H9 (cell line): ENCODE measurements around the gene POLK. TPM values are rescaled to one million over a fixed set of nuclear protein-coding genes. Genes with fewer than 3 reads are reported as not detected.

ENCODE experiments used
- DNase-seq: peaks from one replicate; pipeline ENCODE4 v3.0.0-alpha.2; 2017
- H2AFZ ChIP-seq: one replicate; pipeline ENCODE4 v1.6.1; 2013; ENCODE audit warnings: mild to moderate bottlenecking, low read length, control low read depth, moderate library complexity
- H2AK5ac ChIP-seq: 2 replicates; pipeline ENCODE4 v1.6.1; 2013; ENCODE audit warnings: low read length, control low read depth, mixed read lengths; ENCODE audit not compliant: insufficient read length
- H2BK120ac ChIP-seq: one replicate; pipeline ENCODE4 v1.6.1; 2013; ENCODE audit warnings: low read depth, mild to moderate bottlenecking, low read length, control low read depth, inconsistent platforms; ENCODE audit not compliant: poor library complexity, severe bottlenecking
- H2BK12ac ChIP-seq: 2 replicates; pipeline ENCODE4 v1.6.1; 2013; ENCODE audit warnings: low read length, control low read depth, mixed read lengths, low read depth; ENCODE audit not compliant: insufficient read length
- H2BK15ac ChIP-seq: 2 replicates; pipeline ENCODE4 v1.6.1; 2013; ENCODE audit warnings: low read depth, low read length, control low read depth
- H2BK20ac ChIP-seq: one replicate; pipeline ENCODE4 v1.6.1; 2013; ENCODE audit warnings: low read depth, mild to moderate bottlenecking, low read length, control low read depth, inconsistent platforms; ENCODE audit not compliant: poor library complexity, severe bottlenecking
- H2BK5ac ChIP-seq: 2 replicates; pipeline ENCODE4 v1.6.1; 2013; ENCODE audit warnings: low read length, control low read depth, mixed read lengths; ENCODE audit not compliant: insufficient read length
- H3K14ac ChIP-seq: 2 replicates; pipeline ENCODE4 v1.6.1; 2013; ENCODE audit warnings: low read length, control low read depth; ENCODE audit not compliant: insufficient read depth
- H3K18ac ChIP-seq: 2 replicates; pipeline ENCODE4 v1.6.1; 2013; ENCODE audit warnings: low read depth, mild to moderate bottlenecking, mixed read lengths, low read length, control low read depth; ENCODE audit not compliant: insufficient read length
- H3K23ac ChIP-seq: 2 replicates; pipeline ENCODE4 v1.6.1; 2013; ENCODE audit warnings: low read length, control low read depth, mixed read lengths, low read depth; ENCODE audit not compliant: insufficient read length
- H3K23me2 ChIP-seq: 2 replicates; pipeline ENCODE4 v1.6.1; 2013; ENCODE audit warnings: low read depth, mild to moderate bottlenecking, mixed read lengths, low read length, control low read depth; ENCODE audit not compliant: insufficient read length, poor library complexity, severe bottlenecking
- H3K27ac ChIP-seq: 2 replicates; pipeline ENCODE4 v1.5.1; 2013; ENCODE audit warnings: low read length, control low read depth, mixed read lengths, low read depth; ENCODE audit not compliant: insufficient read length
- H3K27me3 ChIP-seq: 2 replicates; pipeline ENCODE4 v1.6.1; 2013; ENCODE audit warnings: low read length, control low read depth, inconsistent platforms; ENCODE audit not compliant: insufficient read depth
- H3K4ac ChIP-seq: 2 replicates; pipeline ENCODE4 v1.6.1; 2013; ENCODE audit warnings: low read depth, mild to moderate bottlenecking, control low read depth, inconsistent platforms, low read length, moderate library complexity
- H3K4me1 ChIP-seq: 2 replicates; pipeline ENCODE4 v1.6.1; 2013; ENCODE audit warnings: low read length, control low read depth, inconsistent platforms; ENCODE audit not compliant: insufficient read depth
- H3K4me2 ChIP-seq: 2 replicates; pipeline ENCODE4 v1.6.1; 2013; ENCODE audit warnings: low read length, control low read depth, mixed read lengths; ENCODE audit not compliant: insufficient read length, insufficient read depth
- H3K56ac ChIP-seq: 2 replicates; pipeline ENCODE4 v1.6.1; 2013; ENCODE audit warnings: low read depth, mild to moderate bottlenecking, mixed read lengths, low read length, control low read depth; ENCODE audit not compliant: insufficient read length
- H3K79me1 ChIP-seq: 2 replicates; pipeline ENCODE4 v1.6.1; 2013; ENCODE audit warnings: low read depth, mild to moderate bottlenecking, moderate library complexity, low read length, control low read depth, inconsistent platforms; ENCODE audit not compliant: insufficient read depth, poor library complexity, severe bottlenecking
- H3K79me2 ChIP-seq: 2 replicates; pipeline ENCODE4 v1.6.1; 2013; ENCODE audit warnings: low read length, control low read depth, inconsistent platforms; ENCODE audit not compliant: insufficient read depth
- H3K9ac ChIP-seq: 2 replicates; pipeline ENCODE4 v1.6.1; 2013; ENCODE audit warnings: low read length, control low read depth, mixed read lengths; ENCODE audit not compliant: insufficient read length; ENCODE audit errors: extremely low read depth
- H3K9me3 ChIP-seq: one replicate; pipeline ENCODE4 v1.6.1; 2013; ENCODE audit warnings: low read depth, low read length, inconsistent platforms; ENCODE audit not compliant: control insufficient read depth
- H3T11ph ChIP-seq: one replicate; pipeline ENCODE4 v1.6.1; 2013; ENCODE audit warnings: mild to moderate bottlenecking, low read length, control low read depth, inconsistent platforms
- H4K20me1 ChIP-seq: one replicate; pipeline ENCODE4 v1.6.1; 2013; ENCODE audit not compliant: control insufficient read depth, insufficient read length, insufficient read depth
- H4K5ac ChIP-seq: 2 replicates; pipeline ENCODE4 v1.6.1; 2013; ENCODE audit warnings: low read depth, mild to moderate bottlenecking, mixed read lengths, low read length, control low read depth; ENCODE audit not compliant: insufficient read length
- H4K8ac ChIP-seq: replicated peaks from 2 replicates; pipeline ENCODE4 v1.6.1; 2013; ENCODE audit warnings: low read length, control low read depth, mixed read lengths, low read depth; ENCODE audit not compliant: insufficient read length
- H4K91ac ChIP-seq: 2 replicates; pipeline ENCODE4 v1.6.1; 2013; ENCODE audit warnings: low read depth, mild to moderate bottlenecking, moderate library complexity, mixed read lengths, low read length, control low read depth; ENCODE audit not compliant: insufficient read length
- H3K27ac Mint-ChIP-seq, 3 experiments: 2 replicates in 2 of 3; 3 replicates in 1 of 3; pipeline ENCODE4 v1.8.0; 2020 to 2021; ENCODE audit warnings: mixed read lengths in 3 of 3, mild to moderate bottlenecking in 1 of 3, moderate library complexity in 1 of 3
- H3K27me3 Mint-ChIP-seq: 2 replicates; pipeline ENCODE4 v1.8.0; 2021; ENCODE audit warnings: low read depth, mild to moderate bottlenecking, moderate library complexity, mixed read lengths
- H3K36me3 Mint-ChIP-seq, 3 experiments: 2 replicates in 2 of 3; 3 replicates in 1 of 3; pipeline ENCODE4 v1.8.0; 2020 to 2021; ENCODE audit warnings: low read depth in 3 of 3, mixed read lengths in 3 of 3; ENCODE audit not compliant: insufficient read depth in 1 of 3
- H3K4me1 Mint-ChIP-seq, 2 experiments: 2 replicates each; pipeline ENCODE4 v1.8.0; 2020; ENCODE audit warnings: mixed read lengths in 2 of 2
- H3K4me3 Mint-ChIP-seq, 2 experiments: 2 replicates in 1 of 2; 3 replicates in 1 of 2; pipeline ENCODE4 v1.8.0; 2020 to 2021; ENCODE audit warnings: mild to moderate bottlenecking in 2 of 2, mixed read lengths in 2 of 2, moderate library complexity in 1 of 2
- H3K9me3 Mint-ChIP-seq, 2 experiments: 2 replicates in 1 of 2; 3 replicates in 1 of 2; pipeline ENCODE4 v1.8.0; 2020; ENCODE audit warnings: mild to moderate bottlenecking in 2 of 2, mixed read lengths in 2 of 2, moderate library complexity in 1 of 2
- WGBS: extraction: QIAGEN DNeasy Blood & Tissue Kit; methylation state at CpG from one replicate; pipeline ENCODE4 v1.1.7; 2013; ENCODE audit warnings: missing lambda C conversion rate, low lambda C conversion rate, mixed read lengths; ENCODE audit not compliant: insufficient read length; ENCODE audit errors: extremely low coverage; 5-methylcytosine and 5-hydroxymethylcytosine counted together
- total RNA-seq: library from RNA; stranded (reverse); gene quantifications from 2 replicates; pipeline ENCODE4 v1.2.1, GENCODE V29; 2021
- TF ChIP-seq, protein P1 (sequence below): fragments of 200-600 bp; sonication (generic); conservative IDR thresholded peaks from 3 replicates; pipeline ENCODE4 v1.8.0; 2021; ENCODE audit warnings: antibody characterized with exemption, mild to moderate bottlenecking

Gene POLK
- total RNA-seq, 1 experiment from 2014 or later: 7.6 TPM

DNA sequence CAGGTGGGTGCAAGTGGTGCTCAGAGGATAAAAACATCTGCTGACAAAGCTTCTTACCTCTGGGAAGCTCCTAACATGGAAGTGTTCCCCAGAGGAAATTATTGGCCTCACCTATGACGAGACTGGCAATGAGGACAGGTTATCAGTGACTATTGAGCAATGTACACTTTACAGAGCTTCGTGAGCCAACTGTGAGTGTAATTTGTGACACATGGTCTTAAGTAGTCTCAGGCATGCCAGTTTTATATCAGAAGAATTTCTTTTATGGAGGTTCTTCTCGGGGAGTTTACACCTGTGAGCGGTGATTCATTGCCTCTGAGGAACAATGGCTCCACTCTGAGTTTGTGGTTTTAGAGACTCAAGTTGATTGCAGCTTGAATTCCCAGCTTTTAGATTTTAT is 110.9 kb downstream of the POLK start:
- H3K27me3 ChIP-seq: no peaks in the 10 kb centered on the region
- Mint-ChIP-seq H3K4me1 (no peaks in the 10 kb centered on the region), H3K4me3 (no peak overlapping the region), H3K27me3 (no peaks in the 10 kb centered on the region), H3K36me3 (no peaks in the 10 kb centered on the region), H3K9me3 (no peaks in the 10 kb centered on the region; a peak in 1 of 5 replicates), H3K27ac (no peak overlapping the region)
- no peaks in the 10 kb centered on the region for H3K79me1 ChIP-seq
- no peak overlapping the region for H2BK5ac ChIP-seq
- H3K23me2 ChIP-seq: no peaks in the 10 kb centered on the region
- no peak overlapping the region for H3K9ac ChIP-seq
- H3K4me2 ChIP-seq: no peak overlapping the region
- TF ChIP-seq, protein P1, sequence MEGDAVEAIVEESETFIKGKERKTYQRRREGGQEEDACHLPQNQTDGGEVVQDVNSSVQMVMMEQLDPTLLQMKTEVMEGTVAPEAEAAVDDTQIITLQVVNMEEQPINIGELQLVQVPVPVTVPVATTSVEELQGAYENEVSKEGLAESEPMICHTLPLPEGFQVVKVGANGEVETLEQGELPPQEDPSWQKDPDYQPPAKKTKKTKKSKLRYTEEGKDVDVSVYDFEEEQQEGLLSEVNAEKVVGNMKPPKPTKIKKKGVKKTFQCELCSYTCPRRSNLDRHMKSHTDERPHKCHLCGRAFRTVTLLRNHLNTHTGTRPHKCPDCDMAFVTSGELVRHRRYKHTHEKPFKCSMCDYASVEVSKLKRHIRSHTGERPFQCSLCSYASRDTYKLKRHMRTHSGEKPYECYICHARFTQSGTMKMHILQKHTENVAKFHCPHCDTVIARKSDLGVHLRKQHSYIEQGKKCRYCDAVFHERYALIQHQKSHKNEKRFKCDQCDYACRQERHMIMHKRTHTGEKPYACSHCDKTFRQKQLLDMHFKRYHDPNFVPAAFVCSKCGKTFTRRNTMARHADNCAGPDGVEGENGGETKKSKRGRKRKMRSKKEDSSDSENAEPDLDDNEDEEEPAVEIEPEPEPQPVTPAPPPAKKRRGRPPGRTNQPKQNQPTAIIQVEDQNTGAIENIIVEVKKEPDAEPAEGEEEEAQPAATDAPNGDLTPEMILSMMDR: no peak
- no peak overlapping the region for H3K56ac ChIP-seq
- H2BK120ac ChIP-seq: no peak overlapping the region
- H2AFZ ChIP-seq: no peak overlapping the region
- no peak overlapping the region for H4K8ac ChIP-seq
- no peak overlapping the region for H3T11ph ChIP-seq
- H3K79me2 ChIP-seq: no peaks in the 10 kb centered on the region
- H3K18ac ChIP-seq: no peak overlapping the region
- no peak overlapping the region for H3K23ac ChIP-seq
- H3K4ac ChIP-seq: no peak overlapping the region
- DNase-seq: no peak
- no peak overlapping the region for H2BK20ac ChIP-seq
- H3K14ac ChIP-seq: no peak overlapping the region
- no peak overlapping the region for H4K91ac ChIP-seq
- no peaks in the 10 kb centered on the region for H4K20me1 ChIP-seq
- H3K4me1 ChIP-seq: no peaks in the 10 kb centered on the region
- no CpG with 5 or more reads among the region's 4 CpGs for WGBS
- H2BK15ac ChIP-seq: no peak overlapping the region
- no peak overlapping the region for H3K27ac ChIP-seq
- H4K5ac ChIP-seq: no peak overlapping the region
- no peak overlapping the region for H2BK12ac ChIP-seq
- H3K9me3 ChIP-seq: no peaks in the 10 kb centered on the region
- H2AK5ac ChIP-seq: no peak overlapping the region
